Activated CD4-positive, alpha-beta memory T cell treated with anti-CD3 and anti-CD28 coated beads, Interleukin-2, amount 10 ng/mL, durations not matched to agents 7 days and 5 days (primary cell): ENCODE results near the gene CTNNA1. TPM values are rescaled to one million over a fixed set of nuclear protein-coding genes. Genes with fewer than 3 reads are reported as not detected.

ENCODE experiments used
- CTCF ChIA-PET: fragments of 350-600 bp; sonication (Branson Sonifier 250); formaldehyde crosslinking; loops from one replicate; lab custom pipeline; 2021; ENCODE audit warnings: antibody characterized with exemption, inconsistent platforms; lab: Charles Lee
- POLR2A ChIA-PET: fragments of 350-600 bp; sonication (Branson Sonifier 250); formaldehyde crosslinking; loops from one replicate; lab custom pipeline; 2021; ENCODE audit warnings: antibody characterized with exemption; lab: Charles Lee
- DNase-seq: peaks from one replicate; pipeline ENCODE4 v3.0.0-alpha.2; 2020
- H3K27ac Mint-ChIP-seq: one replicate; pipeline ENCODE4 v1.8.0; 2021; ENCODE audit warnings: mild to moderate bottlenecking, mixed read lengths
- H3K27me3 Mint-ChIP-seq: one replicate; pipeline ENCODE4 v1.8.0; 2021; ENCODE audit warnings: mixed read lengths
- H3K36me3 Mint-ChIP-seq: one replicate; pipeline ENCODE4 v1.8.0; 2021; ENCODE audit warnings: low read depth, mixed read lengths
- H3K4me1 Mint-ChIP-seq: one replicate; pipeline ENCODE4 v1.8.0; 2021; ENCODE audit warnings: mixed read lengths
- H3K4me3 Mint-ChIP-seq: one replicate; pipeline ENCODE4 v1.8.0; 2021; ENCODE audit warnings: mild to moderate bottlenecking, mixed read lengths
- H3K9me3 Mint-ChIP-seq: one replicate; pipeline ENCODE4 v1.8.0; 2021; ENCODE audit warnings: mixed read lengths
- total RNA-seq, 2 experiments: library from RNA; stranded (reverse); gene quantifications; one replicate each; pipeline ENCODE4 v1.2.3, GENCODE V29; 2021

The CTNNA1 gene
- total RNA-seq, 2 experiments from 2014 or later: 79.8 to 90.5 TPM

DNA sequence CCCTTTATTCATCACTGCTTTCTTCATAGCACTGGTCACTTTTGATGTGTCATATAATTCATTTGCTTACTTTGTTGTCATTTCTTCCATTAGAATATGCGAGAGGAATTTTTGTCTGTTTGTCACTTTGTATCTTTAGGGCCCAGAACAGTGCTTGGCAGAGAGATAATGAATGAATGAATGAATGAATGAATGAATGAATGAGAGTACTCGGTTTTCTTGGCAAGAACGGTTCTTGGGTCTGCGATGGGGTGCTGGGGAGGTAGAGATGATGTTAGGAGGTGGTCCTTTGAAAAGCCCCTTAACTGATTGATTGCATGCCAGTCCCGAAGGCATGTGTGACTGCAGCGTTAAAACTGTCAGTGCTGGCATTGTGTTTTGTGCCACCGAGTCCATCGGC lies 174.3 kb downstream of the CTNNA1 start:
- no peak for DNase-seq
- Mint-ChIP-seq H3K4me1 (no peaks in the 10 kb centered on the region), H3K4me3 (no peak overlapping the region), H3K27me3 (no peaks in the 10 kb centered on the region), H3K27ac (no peak overlapping the region), H3K9me3 (no peaks in the 10 kb centered on the region), H3K36me3 (peaks cover 13% of the 10 kb centered on the region)
- POLR2A ChIA-PET: no interaction called here
- CTCF ChIA-PET: no interaction called here

DNA sequence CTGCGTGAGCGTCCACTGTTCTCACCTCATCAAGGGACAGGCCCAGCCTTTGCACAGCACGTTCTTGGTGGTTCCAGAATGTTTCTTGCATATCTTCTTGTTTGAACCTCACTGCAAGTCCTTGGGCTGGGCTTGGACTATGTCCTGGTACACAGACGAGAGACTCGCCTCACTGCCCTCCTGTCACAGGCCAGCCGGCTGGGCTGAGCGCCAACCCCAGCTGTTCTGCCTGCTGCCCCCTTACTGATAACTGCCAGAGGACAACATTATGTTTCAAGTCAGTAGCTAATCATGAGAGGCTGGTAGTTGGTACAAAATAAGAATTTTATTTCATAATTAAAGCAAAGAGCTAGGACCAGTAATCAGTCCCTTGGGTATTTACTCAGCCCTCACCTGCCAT lies 174.8 kb downstream of the CTNNA1 start:
- H3K4me3 Mint-ChIP-seq: no peak overlapping the region
- H3K4me1 Mint-ChIP-seq: no peaks in the 10 kb centered on the region
- POLR2A ChIA-PET: no interaction called here
- H3K9me3 Mint-ChIP-seq: no peaks in the 10 kb centered on the region
- no peaks in the 10 kb centered on the region for H3K27me3 Mint-ChIP-seq
- H3K36me3 Mint-ChIP-seq: peaks cover 14% of the 10 kb centered on the region
- no peak for DNase-seq
- CTCF ChIA-PET: no interaction called here
- H3K27ac Mint-ChIP-seq: no peak overlapping the region

DNA sequence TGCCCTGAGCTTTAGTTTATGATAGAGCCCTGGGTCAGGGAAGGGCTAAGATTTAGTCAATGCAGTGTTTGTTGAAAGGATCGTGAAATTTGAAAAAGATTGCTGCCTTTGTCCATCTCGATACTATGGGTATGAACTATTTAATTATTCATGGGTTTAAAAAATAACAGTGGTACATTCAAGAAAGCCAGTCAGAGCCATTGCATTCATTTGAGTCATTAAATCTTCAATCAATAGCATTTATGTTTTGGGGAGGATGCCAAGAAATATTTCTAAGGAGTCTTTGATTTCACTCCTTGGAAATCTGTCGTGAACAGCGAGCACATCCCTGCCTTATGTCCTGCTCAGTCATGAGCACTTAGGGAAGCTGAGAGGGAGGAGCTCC lies 176.3 kb downstream of the CTNNA1 start:
- POLR2A ChIA-PET: no interaction called here
- CTCF ChIA-PET: no interaction called here
- no peaks in the 10 kb centered on the region for H3K27me3 Mint-ChIP-seq
- peaks cover 22% of the 10 kb centered on the region for H3K36me3 Mint-ChIP-seq
- no peak for DNase-seq
- no peaks in the 10 kb centered on the region for H3K9me3 Mint-ChIP-seq
- no peak overlapping the region for H3K27ac Mint-ChIP-seq
- H3K4me1 Mint-ChIP-seq: no peaks in the 10 kb centered on the region
- H3K4me3 Mint-ChIP-seq: no peak overlapping the region

DNA sequence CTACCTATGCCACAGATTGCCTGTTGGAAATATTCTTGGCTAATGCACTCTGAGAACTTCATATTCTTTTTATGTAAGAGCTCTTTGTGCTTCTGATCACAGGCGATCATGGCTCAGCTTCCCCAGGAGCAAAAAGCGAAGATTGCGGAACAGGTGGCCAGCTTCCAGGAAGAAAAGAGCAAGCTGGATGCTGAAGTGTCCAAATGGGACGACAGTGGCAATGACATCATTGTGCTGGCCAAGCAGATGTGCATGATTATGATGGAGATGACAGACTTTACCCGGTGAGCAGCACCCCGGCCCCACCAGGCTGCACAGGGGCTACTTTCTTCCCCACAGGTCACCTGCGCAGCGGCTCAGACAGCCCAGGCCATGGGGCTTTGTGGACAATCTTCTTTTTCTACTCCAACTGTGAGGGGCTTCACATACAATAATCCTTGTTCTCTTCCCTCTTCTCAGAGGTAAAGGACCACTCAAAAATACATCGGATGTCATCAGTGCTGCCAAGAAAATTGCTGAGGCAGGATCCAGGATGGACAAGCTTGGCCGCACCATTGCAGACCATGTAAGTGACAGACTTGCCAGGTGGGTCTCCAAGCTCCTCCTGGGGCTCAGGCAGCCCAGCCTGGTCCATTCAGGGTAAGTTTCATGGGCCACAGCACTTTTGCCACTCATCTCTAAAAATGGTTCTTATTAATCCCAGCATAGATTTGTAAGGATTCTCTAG lies 177.3 kb downstream of the CTNNA1 start:
- no peaks in the 10 kb centered on the region for H3K9me3 Mint-ChIP-seq
- H3K36me3 Mint-ChIP-seq: peaks cover 22% of the 10 kb centered on the region
- H3K4me3 Mint-ChIP-seq: no peak overlapping the region
- H3K4me1 Mint-ChIP-seq: no peaks in the 10 kb centered on the region
- POLR2A ChIA-PET: no interaction called here
- H3K27ac Mint-ChIP-seq: no peak overlapping the region
- H3K27me3 Mint-ChIP-seq: no peaks in the 10 kb centered on the region
- CTCF ChIA-PET: no interaction called here
- no peak for DNase-seq

DNA sequence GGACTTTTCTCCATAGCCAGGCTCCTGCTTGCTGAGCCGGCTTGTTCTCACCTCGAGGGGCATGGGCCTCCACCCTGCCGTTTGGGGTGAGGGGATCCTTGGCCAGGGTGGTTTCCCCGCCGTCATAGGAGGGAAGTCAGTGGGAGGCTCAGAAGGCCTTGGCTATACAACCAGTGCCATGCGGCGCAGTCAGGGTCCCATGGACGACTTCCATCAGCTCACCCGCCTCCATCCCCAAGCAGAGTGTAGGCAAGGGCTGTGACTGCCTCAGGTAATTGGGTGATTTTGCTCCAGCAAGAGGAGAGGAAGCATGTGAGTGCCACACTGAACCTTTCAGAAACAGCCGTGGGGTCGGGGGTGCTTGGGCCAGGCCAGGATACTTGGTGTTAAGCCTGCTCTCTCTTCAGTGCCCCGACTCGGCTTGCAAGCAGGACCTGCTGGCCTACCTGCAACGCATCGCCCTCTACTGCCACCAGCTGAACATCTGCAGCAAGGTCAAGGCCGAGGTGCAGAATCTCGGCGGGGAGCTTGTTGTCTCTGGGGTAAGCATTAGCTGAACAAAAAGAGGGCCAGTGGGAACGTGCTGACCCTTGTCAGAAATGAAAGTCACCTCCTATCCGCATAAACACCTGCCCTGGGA lies 179.1 kb downstream of the CTNNA1 start:
- no peak for DNase-seq
- CTCF ChIA-PET: interaction anchor here (0.6 kb wide), 1 partner anchor 322 kb away, joined by 3 read pairs; no protein-coding TSS in a partner anchor
- Mint-ChIP-seq H3K4me1 (no peaks in the 10 kb centered on the region), H3K27me3 (no peaks in the 10 kb centered on the region), H3K36me3 (peaks cover 19% of the 10 kb centered on the region), H3K9me3 (no peaks in the 10 kb centered on the region), H3K4me3 (no peak overlapping the region), H3K27ac (no peak overlapping the region)
- POLR2A ChIA-PET: no interaction called here

DNA sequence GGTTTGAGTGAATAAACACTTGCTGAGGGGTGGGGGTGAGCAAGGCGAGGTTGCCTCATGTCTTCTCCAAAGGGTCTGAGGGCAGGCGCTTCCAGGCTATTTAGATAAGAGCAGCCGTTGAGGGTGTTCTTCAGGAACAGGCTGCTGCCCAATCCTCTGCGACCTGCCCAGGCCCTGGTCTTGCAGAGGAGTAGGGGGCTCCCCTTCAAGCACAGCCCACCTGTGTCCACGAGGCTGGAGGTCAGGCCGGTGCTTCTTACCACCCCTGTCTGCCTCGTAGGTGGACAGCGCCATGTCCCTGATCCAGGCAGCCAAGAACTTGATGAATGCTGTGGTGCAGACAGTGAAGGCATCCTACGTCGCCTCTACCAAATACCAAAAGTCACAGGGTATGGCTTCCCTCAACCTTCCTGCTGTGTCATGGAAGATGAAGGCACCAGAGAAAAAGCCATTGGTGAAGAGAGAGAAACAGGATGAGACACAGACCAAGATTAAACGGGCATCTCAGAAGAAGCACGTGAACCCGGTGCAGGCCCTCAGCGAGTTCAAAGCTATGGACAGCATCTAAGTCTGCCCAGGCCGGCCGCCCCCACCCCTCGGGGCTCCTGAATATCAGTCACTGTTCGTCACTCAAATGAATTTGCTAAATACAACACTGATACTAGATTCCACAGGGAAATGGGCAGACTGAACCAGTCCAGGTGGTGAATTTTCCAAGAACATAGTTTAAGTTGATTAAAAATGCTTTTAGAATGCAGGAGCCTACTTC lies 180.5 kb downstream of the CTNNA1 start:
- ChIA-PET CTCF (no interaction called here), POLR2A (no interaction called here)
- no peak overlapping the region for H3K27ac Mint-ChIP-seq
- no peak for DNase-seq
- H3K36me3 Mint-ChIP-seq: peaks cover 19% of the 10 kb centered on the region
- H3K9me3 Mint-ChIP-seq: no peaks in the 10 kb centered on the region
- no peaks in the 10 kb centered on the region for H3K27me3 Mint-ChIP-seq
- no peak overlapping the region for H3K4me3 Mint-ChIP-seq
- H3K4me1 Mint-ChIP-seq: peaks cover 6% of the 10 kb centered on the region

DNA sequence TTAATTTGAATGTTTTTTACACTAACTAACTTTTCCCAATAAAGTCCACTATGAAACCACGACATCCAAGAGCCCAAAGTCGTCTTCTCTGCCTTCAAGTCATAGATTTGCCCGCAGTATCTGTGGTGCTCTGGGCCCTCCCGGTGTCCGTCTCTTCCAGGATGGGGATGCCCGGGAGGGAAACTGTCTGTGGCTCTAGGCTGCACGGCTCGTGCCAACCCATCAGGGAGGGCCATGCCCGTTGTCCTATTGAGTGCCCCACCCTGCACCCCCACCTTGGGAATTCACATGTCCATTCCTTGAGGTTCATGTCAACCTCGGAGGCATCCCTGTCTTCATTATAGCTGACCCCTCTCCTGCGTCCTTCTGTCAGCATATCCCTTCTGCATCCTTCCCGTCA lies 181.7 kb downstream of the CTNNA1 start:
- Mint-ChIP-seq H3K4me1 (peaks cover 10% of the 10 kb centered on the region), H3K4me3 (no peak overlapping the region), H3K9me3 (no peaks in the 10 kb centered on the region), H3K36me3 (peaks cover 19% of the 10 kb centered on the region), H3K27ac (no peak overlapping the region), H3K27me3 (no peaks in the 10 kb centered on the region)
- ChIA-PET POLR2A (interaction anchor here (1.4 kb wide), 1 partner anchor 12 kb away, joined by 4 read pairs; no protein-coding TSS in a partner anchor), CTCF (no interaction called here)
- no peak for DNase-seq

DNA sequence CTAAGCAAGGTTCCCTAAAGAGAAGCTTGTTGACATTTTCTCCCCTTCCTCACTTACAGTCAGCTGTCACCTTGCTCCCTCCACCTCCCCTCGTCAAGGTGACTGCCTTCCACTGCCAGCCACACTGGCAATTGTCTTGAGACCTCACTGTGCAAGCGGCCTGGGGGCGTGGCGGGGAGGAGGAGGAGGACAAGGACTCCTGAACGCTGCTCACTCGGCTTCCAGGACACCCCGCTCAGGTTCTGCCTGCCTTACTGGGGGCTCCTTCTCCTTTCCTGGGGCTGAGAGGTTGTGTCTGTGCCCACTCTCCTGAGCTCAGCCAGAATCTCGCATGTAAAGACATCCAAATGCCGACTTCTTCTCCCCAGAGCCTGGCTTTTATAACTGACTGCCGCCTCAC lies 182.2 kb downstream of the CTNNA1 start:
- no peak for DNase-seq
- Mint-ChIP-seq H3K27ac (no peak overlapping the region), H3K9me3 (no peaks in the 10 kb centered on the region), H3K36me3 (peaks cover 19% of the 10 kb centered on the region), H3K27me3 (no peaks in the 10 kb centered on the region), H3K4me1 (peaks cover 10% of the 10 kb centered on the region), H3K4me3 (no peak overlapping the region)
- POLR2A ChIA-PET: interaction anchor here (1.4 kb wide), 1 partner anchor 11 kb away, joined by 4 read pairs; no protein-coding TSS in a partner anchor
- CTCF ChIA-PET: no interaction called here

DNA sequence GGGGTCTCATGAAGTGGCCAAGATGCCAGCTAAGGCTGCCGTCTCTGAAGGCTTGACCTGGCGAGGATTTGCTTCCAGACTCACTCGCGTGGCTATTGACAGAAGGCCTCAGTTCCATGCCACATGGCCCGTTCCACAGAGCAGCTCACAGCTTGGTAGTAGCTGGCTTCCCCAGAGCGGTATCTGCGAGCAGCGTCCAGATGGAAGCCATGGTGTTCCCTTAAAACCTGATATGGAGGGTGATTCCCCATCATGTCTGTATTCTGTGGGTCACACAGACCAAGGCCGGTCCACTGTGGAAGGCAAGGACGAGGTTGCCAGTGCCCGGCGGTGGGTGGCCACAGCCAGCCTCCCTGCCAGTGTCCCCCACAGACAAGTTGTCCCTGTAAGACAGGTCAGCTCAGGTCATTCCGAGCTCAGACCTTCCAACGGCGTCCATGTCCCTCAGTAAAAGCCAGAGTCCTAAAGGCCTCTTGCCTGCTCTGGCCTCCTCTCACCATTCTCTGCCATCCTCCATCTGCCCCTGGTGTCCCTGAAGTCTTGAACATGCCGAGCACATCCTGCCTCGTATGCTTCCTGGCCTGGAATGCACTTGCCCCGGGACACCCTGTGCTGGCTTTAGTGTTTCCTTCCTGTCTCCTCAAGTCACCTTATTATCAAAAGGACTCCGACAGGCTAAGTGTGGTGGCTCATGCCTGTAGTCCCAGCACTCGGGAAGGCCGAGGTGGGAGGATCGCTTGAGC lies 183.2 kb downstream of the CTNNA1 start:
- POLR2A ChIA-PET: interaction anchor here (1.4 kb wide), 1 partner anchor 11 kb away, joined by 4 read pairs; no protein-coding TSS in a partner anchor
- Mint-ChIP-seq H3K4me1 (peaks cover 12% of the 10 kb centered on the region), H3K9me3 (no peaks in the 10 kb centered on the region), H3K27me3 (no peaks in the 10 kb centered on the region), H3K4me3 (no peak overlapping the region), H3K27ac (no peak overlapping the region), H3K36me3 (peaks cover 16% of the 10 kb centered on the region)
- DNase-seq: no peak
- CTCF ChIA-PET: no interaction called here

DNA sequence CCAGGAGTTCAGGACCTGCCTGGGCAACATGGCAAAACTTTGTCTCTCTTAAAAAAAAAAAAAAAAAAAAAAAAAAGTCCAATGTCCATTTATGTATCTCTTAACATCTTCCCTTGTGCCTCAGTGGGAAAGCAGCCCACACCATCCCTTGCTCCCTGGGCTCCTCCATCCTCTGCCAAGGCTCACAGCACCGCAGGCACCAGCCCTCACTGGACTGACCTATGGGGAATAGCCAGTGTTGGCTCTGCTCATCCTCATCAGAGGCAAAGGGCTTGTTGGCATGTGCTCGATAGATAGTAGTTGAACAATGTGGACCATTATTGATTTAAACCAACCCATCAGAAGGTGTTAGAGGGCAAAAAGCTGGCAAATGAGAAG lies 183.7 kb downstream of the CTNNA1 start:
- ChIA-PET CTCF (no interaction called here), POLR2A (no interaction called here)
- H3K36me3 Mint-ChIP-seq: peaks cover 11% of the 10 kb centered on the region
- H3K9me3 Mint-ChIP-seq: no peaks in the 10 kb centered on the region
- no peaks in the 10 kb centered on the region for H3K27me3 Mint-ChIP-seq
- no peak overlapping the region for H3K4me3 Mint-ChIP-seq
- H3K4me1 Mint-ChIP-seq: peaks cover 12% of the 10 kb centered on the region
- no peak for DNase-seq
- no peak overlapping the region for H3K27ac Mint-ChIP-seq

DNA sequence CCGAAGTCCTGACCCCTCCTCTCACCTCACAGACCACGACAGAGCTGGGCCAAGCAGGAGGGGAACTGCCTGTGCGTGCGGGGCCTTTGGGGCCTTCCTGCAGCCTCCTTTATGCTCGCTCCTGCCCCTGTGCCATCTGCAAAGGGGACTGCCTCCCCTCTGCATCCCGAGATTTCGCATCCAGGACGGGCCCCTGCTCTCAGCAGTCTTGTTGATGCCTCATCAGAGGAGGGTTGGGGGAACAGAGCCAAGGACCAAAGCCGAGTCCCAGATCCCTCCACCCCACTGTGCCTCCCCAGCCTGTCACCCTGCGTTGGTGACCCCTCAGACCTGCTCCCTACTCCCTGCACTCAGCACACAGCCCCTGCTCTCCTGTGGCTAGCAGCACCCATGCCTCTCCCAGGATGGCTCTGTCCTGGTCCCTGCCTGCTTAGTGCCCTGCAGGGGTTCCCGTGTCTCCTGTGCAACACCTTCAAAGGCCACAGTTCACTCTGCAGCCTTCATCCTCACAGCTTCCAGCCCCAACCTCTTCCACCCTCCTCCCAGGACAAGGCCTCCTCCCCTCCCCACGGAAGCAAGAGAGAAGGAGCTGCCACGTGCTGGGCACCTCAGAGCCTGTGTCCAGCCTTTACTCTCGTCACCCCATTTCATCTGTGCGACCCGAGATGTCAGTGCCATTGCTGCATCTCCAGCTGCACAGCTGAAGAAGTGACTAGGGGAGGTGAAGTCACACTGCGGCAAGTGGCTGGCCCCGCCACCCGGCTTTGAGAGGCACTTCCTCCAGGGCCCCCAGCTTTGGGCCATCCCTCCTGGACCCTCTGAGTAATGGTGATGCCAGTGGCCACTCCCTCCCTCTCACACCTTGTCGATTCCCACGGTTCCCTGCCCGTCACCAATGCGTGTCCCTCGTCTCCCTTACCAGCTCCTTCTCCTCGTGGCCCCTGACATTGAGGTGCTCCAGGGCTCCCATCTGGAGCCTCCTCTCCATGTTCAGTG lies 184.5 kb downstream of the CTNNA1 start:
- Mint-ChIP-seq H3K27ac (peak overlapping the region; percentile 33), H3K27me3 (no peaks in the 10 kb centered on the region), H3K36me3 (peaks cover 9% of the 10 kb centered on the region), H3K4me1 (peaks cover 12% of the 10 kb centered on the region), H3K4me3 (no peak overlapping the region), H3K9me3 (no peaks in the 10 kb centered on the region)
- no peak for DNase-seq
- ChIA-PET POLR2A (no interaction called here), CTCF (no interaction called here)

DNA sequence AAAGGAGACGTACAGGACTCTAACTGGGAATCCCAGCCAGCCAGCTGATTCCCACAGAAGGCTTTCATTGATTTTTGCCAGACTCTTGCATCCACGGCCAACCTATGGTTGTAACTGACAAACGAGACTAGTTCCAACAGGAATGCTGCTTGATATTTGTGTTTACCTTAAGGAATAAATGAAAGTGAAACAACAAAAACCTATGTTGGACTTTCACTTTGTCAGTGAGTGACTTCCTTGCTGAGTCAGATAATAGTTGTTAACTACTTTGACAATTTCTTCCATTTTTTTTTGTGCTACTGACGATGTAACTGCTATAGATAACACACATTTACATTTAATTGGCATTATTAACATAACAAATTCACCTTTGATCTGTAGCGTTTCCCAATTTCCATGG lies 185.3 kb downstream of the CTNNA1 start:
- Mint-ChIP-seq H3K27me3 (no peaks in the 10 kb centered on the region), H3K4me1 (peaks cover 12% of the 10 kb centered on the region), H3K36me3 (peaks cover 3% of the 10 kb centered on the region), H3K9me3 (no peaks in the 10 kb centered on the region), H3K4me3 (no peak overlapping the region), H3K27ac (no peak overlapping the region)
- POLR2A ChIA-PET: no interaction called here
- no peak for DNase-seq
- CTCF ChIA-PET: no interaction called here
